ENCODE measurements around the gene SORCS2. TPM values are rescaled to one million over a fixed set of nuclear protein-coding genes. Genes with fewer than 3 reads are reported as not detected.

The SORCS2 gene
- total and polyA plus RNA-seq, 2 experiments from 2014 or later = 0.92 to 6.9 TPM

DNA sequence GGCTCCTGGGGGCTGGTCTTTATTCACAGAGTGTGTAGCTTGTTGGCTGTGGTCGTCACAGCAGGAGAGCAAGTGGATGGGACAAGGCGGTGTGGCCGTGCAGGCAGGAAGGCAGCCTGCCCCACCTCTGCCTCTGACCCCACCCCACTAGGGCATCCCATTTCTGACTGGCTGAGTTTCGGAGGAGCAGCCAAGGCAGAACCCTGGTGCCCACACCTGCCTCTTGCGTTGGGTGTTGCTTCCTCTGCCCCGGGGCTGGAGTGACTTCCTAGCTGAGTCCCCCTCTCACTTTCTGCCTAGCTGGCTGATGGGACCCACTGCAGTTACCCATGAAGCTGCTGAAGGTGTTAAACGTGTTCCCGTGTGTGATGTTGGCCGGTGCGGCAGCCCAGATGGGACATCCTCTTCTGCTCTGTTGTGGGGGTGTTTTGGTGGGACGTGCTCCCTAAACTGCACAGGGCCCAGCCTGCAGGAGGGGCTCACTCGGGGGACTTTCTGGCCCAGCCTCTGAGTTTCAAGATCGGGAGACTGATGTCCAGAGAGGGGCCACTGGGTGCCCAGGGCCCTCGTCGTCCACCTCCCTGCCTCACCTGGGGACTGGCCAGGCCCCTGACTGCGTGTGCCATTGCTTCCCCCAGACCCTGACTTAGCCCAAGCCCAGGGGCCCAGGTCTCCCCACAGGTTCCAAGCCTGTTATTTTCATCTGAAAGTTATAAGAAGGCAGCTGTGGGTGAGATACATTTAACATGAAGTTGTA is 140.9 kb downstream of the SORCS2 start:
- H3K36me3 ChIP-seq = no peaks in the 10 kb centered on the region
- TF ChIP-seq CTCF (IDR thresholded peaks at IDR 0.05; ENCODE audit: low read depth, low read length) = no peak
- no peaks in the 10 kb centered on the region for H3K27me3 ChIP-seq
- no peak overlapping the region for H3K4me3 ChIP-seq
- DNase-seq (ENCODE audit: low read depth in 1 of 2, low spot score in 1 of 2) = no peak
- no peaks in the 10 kb centered on the region for H3K4me1 ChIP-seq (ENCODE audit: low read depth)
- no peak overlapping the region for H3K27ac ChIP-seq
- H3K9me3 ChIP-seq (ENCODE audit: low read depth) = no peaks in the 10 kb centered on the region

GRCh38 chr4:7333801-7334421 is 141.6 kb downstream of the SORCS2 start:
- Histone ChIP-seq H3K27me3 (no peaks in the 10 kb centered on the region), H3K27ac (no peak overlapping the region), H3K9me3 (ENCODE audit: low read depth) (no peaks in the 10 kb centered on the region), H3K4me1 (ENCODE audit: low read depth) (no peaks in the 10 kb centered on the region), H3K36me3 (no peaks in the 10 kb centered on the region), H3K4me3 (no peak overlapping the region)
- DNase-seq (ENCODE audit: low read depth in 1 of 2, low spot score in 1 of 2) = peak in 1 of 2 donors; percentile 25
- peak; percentile 33 for TF ChIP-seq CTCF (IDR thresholded peaks at IDR 0.05; ENCODE audit: low read depth, low read length)

GRCh38 chr4:7334521-7335275 is 142.4 kb downstream of the SORCS2 start:
- no peaks in the 10 kb centered on the region for H3K9me3 ChIP-seq (ENCODE audit: low read depth)
- H3K27me3 ChIP-seq = no peaks in the 10 kb centered on the region
- no peaks in the 10 kb centered on the region for H3K36me3 ChIP-seq
- TF ChIP-seq CTCF (IDR thresholded peaks at IDR 0.05; ENCODE audit: low read depth, low read length) = no peak
- H3K4me3 ChIP-seq = no peak overlapping the region
- H3K4me1 ChIP-seq (ENCODE audit: low read depth) = no peaks in the 10 kb centered on the region
- no peak for DNase-seq (ENCODE audit: low read depth in 1 of 2, low spot score in 1 of 2)
- H3K27ac ChIP-seq = no peak overlapping the region

- Histone ChIP-seq H3K27ac (no peak overlapping the region), H3K27me3 (no peaks in the 10 kb centered on the region), H3K4me1 (ENCODE audit: low read depth) (no peaks in the 10 kb centered on the region), H3K4me3 (no peak overlapping the region), H3K36me3 (no peaks in the 10 kb centered on the region), H3K9me3 (ENCODE audit: low read depth) (no peaks in the 10 kb centered on the region)
- peak; percentile 48 to 70 for DNase-seq (ENCODE audit: low read depth in 1 of 2, low spot score in 1 of 2)
- peak; percentile 84 for TF ChIP-seq CTCF (IDR thresholded peaks at IDR 0.05; ENCODE audit: low read depth, low read length)
Observed at GRCh38 chr4:7335344-7336066, 143.2 kb downstream of the SORCS2 start.

DNA sequence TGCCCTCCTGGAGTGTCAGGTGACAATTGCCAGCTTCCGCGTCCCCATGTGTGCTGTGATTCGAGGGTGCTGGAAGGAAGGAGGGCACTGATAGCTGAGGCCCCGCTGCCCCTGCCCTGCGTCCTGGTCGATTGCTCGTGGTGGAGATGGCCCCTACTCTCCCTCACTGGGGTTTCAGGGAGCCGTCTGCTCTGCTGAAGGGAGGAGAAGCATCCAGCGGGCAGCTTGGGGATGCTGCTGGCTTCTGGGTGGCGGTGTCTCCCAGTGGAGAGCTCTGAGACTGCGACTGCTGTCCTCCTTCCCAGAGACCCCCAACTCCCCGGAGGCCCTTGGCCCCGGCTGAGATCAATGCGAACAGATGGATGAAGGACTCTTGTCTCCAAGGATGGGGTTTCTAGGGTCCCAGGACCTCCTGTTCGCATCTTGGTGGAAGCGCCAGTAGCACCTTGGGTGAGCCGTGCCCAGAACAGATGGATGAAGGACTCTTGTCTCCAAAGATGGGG is 143.8 kb downstream of the SORCS2 start:
- Histone ChIP-seq H3K27me3 (no peaks in the 10 kb centered on the region), H3K4me3 (no peak overlapping the region)

More for the DNA sequence above, 143.8 kb downstream of the SORCS2 start:
- Histone ChIP-seq H3K36me3 (no peaks in the 10 kb centered on the region), H3K4me1 (ENCODE audit: low read depth) (no peaks in the 10 kb centered on the region), H3K9me3 (ENCODE audit: low read depth) (no peaks in the 10 kb centered on the region), H3K27ac (no peak overlapping the region)
- no peak for TF ChIP-seq CTCF (IDR thresholded peaks at IDR 0.05; ENCODE audit: low read depth, low read length)
- DNase-seq (ENCODE audit: low read depth in 1 of 2, low spot score in 1 of 2) = no peak

All from cardiac muscle cell (in vitro differentiated cells and primary cell).